ENCODE data around the gene CDH22.

The CDH22 gene

GRCh38 chr20:46160661-46161060, 147.6 kb downstream of the CDH22 start:
- no peak for DNase-seq

GRCh38 chr20:46159101-46159897, 149.0 kb downstream of the CDH22 start:
- DNase-seq, result no peak

DNA sequence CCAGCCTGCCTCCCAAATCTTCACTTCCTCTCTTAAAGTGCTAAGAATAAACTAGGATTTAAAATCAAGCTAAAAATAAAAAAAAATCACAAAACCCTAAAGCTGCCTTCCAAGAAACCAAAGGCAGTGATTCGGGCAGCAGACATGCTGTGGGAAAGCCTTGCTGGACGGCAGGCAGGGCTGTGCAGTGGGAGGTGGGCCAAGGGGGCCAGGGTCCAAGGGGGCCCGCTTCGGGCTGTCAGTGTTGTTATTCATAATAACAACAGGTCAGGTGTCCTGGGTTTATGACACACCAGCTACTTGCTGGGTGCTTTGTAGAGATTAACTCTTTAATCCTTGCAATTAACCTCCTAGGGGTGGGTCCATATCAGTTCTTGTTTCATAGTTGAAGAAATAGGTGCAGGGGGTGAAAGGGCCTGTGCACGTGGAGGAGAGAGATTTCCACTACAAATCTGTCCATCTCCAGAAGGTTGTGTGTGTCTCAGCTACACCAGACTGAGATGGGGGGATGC, 149.8 kb downstream of the CDH22 start:
- DNase-seq, result no peak

DNA sequence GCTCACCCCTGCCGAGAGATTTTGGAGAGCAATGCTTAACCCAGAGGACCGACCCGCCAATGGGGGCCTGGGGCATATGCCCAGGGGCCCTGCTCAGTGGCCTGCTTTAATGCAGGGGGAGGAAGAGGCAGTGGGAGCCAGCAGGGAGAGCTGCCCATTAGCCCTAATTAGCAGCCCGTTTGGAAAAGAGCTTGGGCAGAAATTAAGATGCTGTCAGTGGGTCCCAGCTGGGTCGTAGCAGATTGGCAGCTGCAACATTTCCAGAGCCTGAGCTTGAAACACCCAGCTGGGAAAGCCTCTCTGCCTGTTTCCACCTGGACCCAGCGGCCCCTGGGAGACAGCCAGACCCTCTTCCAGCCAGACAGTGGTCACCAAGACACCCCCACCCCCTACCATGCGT, 150.7 kb downstream of the CDH22 start:
- no peak for DNase-seq

- DNase-seq, result no peak
Observed at GRCh38 chr20:46157076-46157592, 151.2 kb downstream of the CDH22 start.

DNA sequence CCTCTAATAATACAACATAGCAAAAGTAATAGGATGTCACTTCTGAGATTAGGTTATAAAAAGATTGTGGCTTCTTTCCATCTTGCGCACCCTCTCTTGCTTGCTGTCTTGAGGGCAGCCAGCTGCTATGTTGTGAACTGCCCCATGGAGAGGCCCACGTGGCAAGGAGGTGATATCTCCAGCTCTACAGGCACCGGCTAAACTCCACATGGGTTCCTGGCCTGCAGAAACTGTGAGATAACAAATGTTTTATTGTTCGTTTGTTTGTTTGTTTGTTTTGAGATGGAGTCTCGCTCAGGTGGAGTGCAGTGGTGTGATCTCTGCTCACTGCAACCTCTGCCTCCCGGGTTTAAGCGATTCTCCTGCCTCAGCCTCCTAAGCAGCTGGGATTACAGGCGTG, 152.2 kb downstream of the CDH22 start:
- no peak for DNase-seq

DNA sequence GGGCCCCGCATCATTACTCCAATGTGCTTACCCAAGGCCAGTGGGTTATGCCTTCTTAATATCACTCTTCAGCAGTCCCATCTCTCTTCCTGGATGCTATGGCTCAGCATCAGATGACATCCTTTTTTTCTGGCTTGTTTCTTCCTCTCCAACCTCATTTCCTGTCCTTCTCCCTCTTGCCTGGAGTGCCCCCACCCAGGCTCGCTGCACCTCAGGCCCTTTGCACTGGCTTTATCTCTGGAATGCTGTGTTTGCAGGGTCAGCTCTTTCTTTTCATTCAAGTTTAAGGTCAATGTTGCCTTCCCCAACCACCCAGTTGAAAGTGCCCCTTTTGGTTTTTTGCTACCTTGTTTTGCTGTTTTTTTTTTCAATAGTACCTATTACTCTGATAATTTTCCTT, 153.5 kb downstream of the CDH22 start:
- no peak for DNase-seq

GRCh38 chr20:46154305-46154704, 154.0 kb downstream of the CDH22 start:
- no peak for DNase-seq

DNA sequence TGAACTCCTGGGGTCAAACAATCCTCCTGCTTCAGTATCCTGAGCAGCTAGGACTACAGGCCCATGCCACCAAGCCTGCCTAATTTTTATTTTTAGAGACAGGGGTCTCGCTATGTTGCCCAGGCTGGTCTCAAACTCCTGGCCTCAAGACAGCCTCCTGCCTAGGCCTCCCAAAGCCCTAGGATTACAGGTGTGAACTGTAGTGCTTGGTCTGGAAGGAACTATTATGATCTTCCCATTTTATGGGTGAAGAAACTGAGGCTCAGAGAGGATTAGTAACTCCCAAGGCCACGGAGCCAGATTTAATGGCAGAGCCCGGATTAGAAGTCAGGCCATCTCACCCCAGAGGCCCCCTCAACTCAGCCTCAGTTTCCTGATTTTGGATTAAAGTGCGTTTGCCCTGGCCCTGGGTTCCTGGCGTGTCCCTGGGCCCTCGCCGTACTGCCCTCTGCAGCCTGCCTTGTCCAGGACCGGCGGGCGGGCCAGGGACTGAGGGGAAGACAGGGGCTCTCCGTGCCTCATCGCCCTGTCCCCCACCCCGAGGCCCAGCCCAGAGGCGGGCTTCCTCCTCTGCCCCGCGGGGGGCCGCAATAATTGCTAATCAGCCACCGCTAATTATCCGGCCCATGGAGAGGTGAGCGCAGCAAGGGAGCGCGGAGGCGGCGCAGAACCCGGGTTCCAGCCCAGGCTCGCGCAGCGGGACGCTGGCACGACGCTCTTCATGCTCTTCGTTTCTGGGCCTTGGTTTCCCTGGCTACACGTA, 155.3 kb downstream of the CDH22 start:
- DNase-seq, result no peak

- no peak for DNase-seq
Observed at GRCh38 chr20:46151936-46152335, 156.4 kb downstream of the CDH22 start.

GRCh38 chr20:46150943-46151342, 157.4 kb downstream of the CDH22 start:
- DNase-seq, result no peak

GRCh38 chr20:46148313-46149208, 159.7 kb downstream of the CDH22 start:
- DNase-seq, result no peak

DNA sequence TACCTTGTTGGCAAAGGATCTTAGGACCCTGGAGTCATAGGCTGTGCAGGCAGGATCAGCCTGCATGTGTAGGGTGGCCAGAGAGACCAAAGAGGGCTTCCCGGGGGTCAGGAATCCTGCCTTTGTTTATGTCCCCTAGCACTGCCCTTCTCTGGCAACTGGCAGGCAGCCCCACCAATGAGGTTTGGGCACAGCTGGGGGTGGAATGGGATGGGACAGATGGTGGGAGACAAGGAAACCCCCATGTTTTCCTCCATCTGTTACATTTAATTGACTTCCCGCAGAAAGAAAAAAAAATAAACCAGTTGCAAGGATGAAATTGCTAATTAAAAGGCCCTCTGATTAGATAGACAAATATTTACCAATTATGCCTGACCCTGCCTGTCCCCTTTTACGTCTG, 162.6 kb downstream of the CDH22 start:
- DNase-seq, result no peak

DNA sequence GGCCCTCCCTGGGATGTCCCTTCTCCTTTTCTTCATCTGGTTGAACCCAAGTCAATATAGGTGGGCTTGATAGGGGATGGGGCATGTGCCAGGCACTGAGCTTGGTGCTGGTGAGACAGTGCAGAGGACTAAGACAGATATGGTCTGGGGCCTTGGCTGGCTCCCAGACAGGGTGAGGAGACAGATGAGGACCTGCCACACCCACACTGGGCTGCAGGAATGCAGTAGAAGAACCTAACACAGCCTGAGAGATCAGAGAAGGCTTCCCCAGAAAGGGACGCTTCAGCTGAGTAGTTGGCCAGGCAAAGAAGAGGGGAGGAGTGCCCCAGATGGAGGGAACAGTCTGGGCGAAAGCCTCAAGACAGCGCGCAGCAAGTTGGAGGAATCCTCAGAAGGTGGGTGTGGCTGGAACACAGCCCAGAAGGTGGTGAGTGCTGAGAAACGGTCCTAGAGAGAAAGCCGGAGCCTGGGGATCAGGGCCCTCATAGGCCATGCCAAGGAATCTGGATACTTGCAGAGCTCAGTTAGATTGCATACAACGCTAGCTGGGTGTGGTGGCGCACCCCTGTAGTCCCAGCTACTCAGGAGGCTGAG, 163.8 kb downstream of the CDH22 start:
- no peak for DNase-seq

DNA sequence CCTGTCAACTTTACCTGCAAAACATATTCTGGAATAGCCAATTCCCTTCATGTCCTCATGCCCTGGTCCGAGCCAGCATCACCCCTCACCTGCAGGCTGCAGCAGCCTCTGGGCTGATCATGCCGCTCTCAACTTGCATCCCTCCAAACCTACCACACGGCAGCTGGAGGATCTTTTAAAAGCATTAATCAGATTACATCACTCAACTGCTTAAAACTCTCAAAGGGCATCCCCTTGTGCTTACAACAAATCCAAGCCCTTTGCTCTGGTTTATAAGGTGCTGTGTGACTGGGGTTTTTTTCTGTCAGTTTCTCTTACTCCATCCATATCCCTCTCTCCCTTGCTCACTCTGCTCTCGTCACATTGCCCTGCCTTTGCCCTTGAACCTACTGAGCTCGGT, 166.2 kb downstream of the CDH22 start:
- no peak for DNase-seq

- DNase-seq, result no peak
Observed at GRCh38 chr20:46139908-46140482, 168.3 kb downstream of the CDH22 start.

- DNase-seq, result no peak
Observed at GRCh38 chr20:46139266-46139889, 168.9 kb downstream of the CDH22 start.

DNA sequence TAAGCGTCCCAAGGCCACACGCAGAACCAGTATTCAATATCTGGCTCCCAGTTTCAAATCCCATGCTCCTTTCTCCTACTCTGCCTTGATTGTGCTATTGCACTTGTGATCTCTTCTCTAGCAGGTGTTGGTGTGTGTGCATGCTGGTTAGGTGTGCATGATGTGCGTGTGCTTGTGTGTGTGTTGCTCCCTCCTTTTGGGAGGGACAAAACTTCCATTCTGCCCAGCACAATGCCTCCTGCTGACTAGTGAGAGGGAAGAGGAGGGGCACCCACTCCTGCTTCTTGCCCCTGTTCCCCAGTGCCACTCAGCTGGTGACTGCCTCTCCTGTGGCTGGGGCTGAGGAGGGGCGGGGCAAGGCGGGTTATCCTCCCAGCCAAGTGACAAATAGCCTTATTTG, 170.5 kb downstream of the CDH22 start:
- DNase-seq, result no peak

- DNase-seq, result no peak
Observed at GRCh38 chr20:46135856-46136633, 172.3 kb downstream of the CDH22 start.

- DNase-seq, result no peak
Observed at GRCh38 chr20:46134716-46135115, 173.6 kb downstream of the CDH22 start.

All from T-helper 1 cell (primary cell).